ENCODE results near the gene PUDP. TPM values are rescaled to one million over a fixed set of nuclear protein-coding genes. Genes with fewer than 3 reads are reported as not detected.

The PUDP gene
- total RNA-seq: 11.4 and 17.0 TPM in 2 replicates

GRCh38 chrX:7147978-7148854 is at the start of gene PUDP:
Gene PUDP, minus strand, starts transcription at chrX:7148153. Its CDS starts 40 bp downstream, at chrX:7148113.

GRCh38 chrX:7147413-7147977 is 458 bp downstream of the PUDP start, which contains the start of gene STS:
Gene STS, plus strand, starts transcription at chrX:7147712. Its CDS starts 105,488 bp downstream, at chrX:7253200.

Small RNA genes within 50 kb of the gene (small RNA-seq; reads per million reads assigned to genes)
- not detected for gene MIR4767

Other genes with a start within 250 kb of the PUDP start
- 6.6 and 7.2 TPM in 2 replicates for gene STS, start 441 bp downstream of the PUDP start, total RNA-seq

All from subcutaneous preadipocyte (primary cell).